Measurements from ENCODE around the gene FAM131C.

Gene FAM131C

GRCh38 chr1:16015960-16016901 lies 57.2 kb downstream of the FAM131C start:
- TF ChIP-seq CTCF (IDR thresholded peaks at IDR 0.05) = no peak

DNA sequence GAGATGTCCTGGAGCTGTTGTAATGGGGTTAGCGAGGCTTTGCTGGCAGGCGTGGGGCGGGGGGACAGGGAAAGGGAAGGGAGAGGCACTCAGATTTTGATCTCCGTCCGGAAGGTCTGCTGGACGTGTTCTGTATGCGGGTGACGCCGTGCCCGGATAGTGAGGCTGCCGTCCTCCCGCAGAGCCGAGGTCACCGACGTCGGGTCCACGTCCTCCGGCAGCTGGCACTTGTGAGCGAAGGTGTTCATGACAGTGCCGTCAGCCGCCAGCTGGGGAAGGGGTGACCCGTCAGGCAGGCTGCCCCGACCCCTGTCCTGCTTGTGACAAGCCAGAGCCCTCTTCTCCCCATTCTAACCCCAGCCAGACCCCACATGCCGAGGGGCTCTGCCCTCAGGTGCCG lies 58.0 kb downstream of the FAM131C start:
- TF ChIP-seq CTCF (IDR thresholded peaks at IDR 0.05) = no peak

GRCh38 chr1:16014509-16015482 lies 58.7 kb downstream of the FAM131C start:
- no peak for TF ChIP-seq CTCF (IDR thresholded peaks at IDR 0.05)

DNA sequence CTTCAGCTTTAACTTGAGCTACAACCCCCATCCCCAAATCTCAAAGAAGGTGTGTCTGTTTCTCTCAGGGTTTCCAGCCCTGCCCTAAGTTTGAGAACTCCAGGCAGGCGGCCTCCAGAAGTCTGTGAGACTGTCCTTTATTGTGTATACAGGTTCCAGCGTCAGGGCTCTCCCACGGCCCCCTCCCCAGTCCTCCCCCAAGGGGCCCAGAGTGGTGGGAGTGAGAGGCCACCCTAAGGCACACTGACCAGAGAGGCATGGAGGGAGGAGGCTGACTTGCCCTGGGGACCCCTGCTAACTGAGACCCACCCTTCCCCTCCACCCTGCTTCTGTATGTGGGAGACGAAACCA lies 59.6 kb downstream of the FAM131C start:
- no peak for TF ChIP-seq CTCF (IDR thresholded peaks at IDR 0.05)

DNA sequence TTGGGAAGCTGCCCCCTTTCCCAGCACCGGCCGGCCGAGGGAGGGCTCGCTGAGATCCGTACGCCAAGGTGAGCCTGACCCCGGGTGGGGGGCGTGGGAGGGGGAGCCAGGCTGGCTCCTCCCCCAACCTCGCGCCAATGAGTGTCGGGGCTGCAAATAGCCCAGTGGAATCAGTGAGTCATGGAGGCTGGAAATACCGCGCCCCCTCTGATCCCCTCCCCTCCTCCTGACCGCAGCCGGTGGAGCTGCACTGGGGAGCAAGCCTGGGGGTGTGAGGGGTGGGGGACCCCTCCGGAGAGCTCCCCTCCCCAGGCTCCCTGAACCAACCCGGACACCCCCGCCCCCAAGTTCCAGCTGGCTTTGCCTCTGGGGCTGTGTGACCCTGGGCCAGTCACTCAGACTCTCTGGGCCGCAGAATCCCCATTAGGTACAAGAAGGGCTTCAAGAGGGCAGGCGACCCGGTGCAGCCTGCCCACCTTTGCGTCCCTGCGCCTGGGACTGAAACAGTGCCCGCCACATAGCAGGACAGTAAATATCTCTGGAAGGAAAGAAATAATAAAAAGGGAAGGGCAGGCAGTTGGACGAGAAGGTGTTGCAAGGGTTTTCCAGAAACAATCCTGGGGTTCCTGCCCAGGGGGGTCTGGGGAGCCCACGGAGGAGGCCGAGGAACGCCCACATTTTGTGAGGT lies 60.1 kb downstream of the FAM131C start:
- TF ChIP-seq CTCF (IDR thresholded peaks at IDR 0.05) = no peak

DNA sequence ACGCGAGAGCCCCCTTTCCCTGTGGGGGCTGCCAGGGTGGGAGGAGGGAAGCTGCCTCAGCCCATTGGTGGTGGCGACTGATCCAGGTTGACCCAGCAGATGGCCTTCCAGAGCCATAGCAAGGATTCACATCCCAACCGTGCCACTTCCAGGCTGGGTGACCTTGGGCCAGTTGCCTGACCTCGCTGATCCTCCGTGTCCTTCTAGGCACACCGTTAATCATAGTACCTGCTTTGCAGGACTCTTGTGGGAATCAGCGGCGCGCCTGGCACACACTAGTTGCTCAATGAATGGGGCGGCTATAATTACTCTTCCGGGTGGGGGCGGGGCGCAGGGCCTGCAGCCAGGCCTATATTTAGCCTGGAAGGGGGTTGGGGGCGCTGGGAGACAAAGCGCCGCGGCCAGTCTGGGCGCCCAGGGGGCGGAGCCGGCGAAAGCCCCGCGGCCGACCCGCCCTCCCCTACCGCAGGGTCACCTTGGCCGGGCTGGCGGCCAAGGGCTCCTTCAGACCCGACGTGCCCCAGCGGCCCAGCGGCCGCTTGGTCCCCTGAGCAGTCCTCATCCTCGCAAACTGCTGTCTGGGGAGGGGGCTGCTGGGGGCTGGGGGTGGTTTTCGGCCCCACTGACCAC lies 60.7 kb downstream of the FAM131C start:
- no peak for TF ChIP-seq CTCF (IDR thresholded peaks at IDR 0.05)

Data from LNCAP (cell line).